Spinal cord (tissue), 10 donors: ENCODE data around the gene ZNF805. TPM values are rescaled to one million over a fixed set of nuclear protein-coding genes. Genes with fewer than 3 reads are reported as not detected.

Experiments used
- DNase-seq, 6 donors: peaks; one replicate each; pipeline versions ENCODE4 v3.0.0 to v3.0.0-alpha.2; 2013 to 2015; ENCODE audit warnings: low spot score in 6 of 6, low read depth in 4 of 6
- H3K27ac ChIP-seq: one replicate; pipeline ENCODE4 v1.5.1; 2013; ENCODE audit warnings: low read depth, low read length, control low read depth
- H3K27me3 ChIP-seq: one replicate; pipeline ENCODE4 v1.6.1; 2013; ENCODE audit warnings: low read length; ENCODE audit not compliant: control insufficient read depth, insufficient read depth
- H3K36me3 ChIP-seq: one replicate; pipeline ENCODE4 v1.6.1; 2013; ENCODE audit warnings: low read length; ENCODE audit not compliant: control insufficient read depth, insufficient read depth
- H3K4me1 ChIP-seq: one replicate; pipeline ENCODE4 v1.6.1; 2013; ENCODE audit warnings: low read length; ENCODE audit not compliant: control insufficient read depth, insufficient read depth
- H3K4me3 ChIP-seq: one replicate; pipeline ENCODE4 v1.5.1; 2013; ENCODE audit warnings: low read depth, low read length, control low read depth
- H3K9me3 ChIP-seq: one replicate; pipeline ENCODE4 v1.6.1; 2013; ENCODE audit warnings: low read length; ENCODE audit not compliant: control insufficient read depth, insufficient read depth
- WGBS: methylation state at CpG from one replicate; pipeline ENCODE4 v1.1.5; 2013; ENCODE audit warnings: missing lambda C conversion rate; ENCODE audit not compliant: insufficient coverage; 5-methylcytosine and 5-hydroxymethylcytosine counted together
- polyA plus RNA-seq, 2 donors: library from polyadenylated mRNA; unstranded; fragments of 120-200 nt; gene quantifications; one replicate each; pipeline ENCODE4 v1.2.1, GENCODE V29; 2013; ENCODE audit not compliant: insufficient read length in 2 of 2
- total RNA-seq, 2 donors: library from RNA; depleted of rRNA in 1 of 2; stranded (reverse); fragments of 120-200 nt in 1 of 2; fragments of >200 nt in 1 of 2; gene quantifications; one replicate each; pipeline versions ENCODE4 v1.2.3 to v1.2.4, GENCODE V29; 2013 to 2014
- donor health status: healthy.

Gene ZNF805
- total and polyA plus RNA-seq, 4 donors, result 3.6 to 32.8 (median 16.6) TPM

DNA sequence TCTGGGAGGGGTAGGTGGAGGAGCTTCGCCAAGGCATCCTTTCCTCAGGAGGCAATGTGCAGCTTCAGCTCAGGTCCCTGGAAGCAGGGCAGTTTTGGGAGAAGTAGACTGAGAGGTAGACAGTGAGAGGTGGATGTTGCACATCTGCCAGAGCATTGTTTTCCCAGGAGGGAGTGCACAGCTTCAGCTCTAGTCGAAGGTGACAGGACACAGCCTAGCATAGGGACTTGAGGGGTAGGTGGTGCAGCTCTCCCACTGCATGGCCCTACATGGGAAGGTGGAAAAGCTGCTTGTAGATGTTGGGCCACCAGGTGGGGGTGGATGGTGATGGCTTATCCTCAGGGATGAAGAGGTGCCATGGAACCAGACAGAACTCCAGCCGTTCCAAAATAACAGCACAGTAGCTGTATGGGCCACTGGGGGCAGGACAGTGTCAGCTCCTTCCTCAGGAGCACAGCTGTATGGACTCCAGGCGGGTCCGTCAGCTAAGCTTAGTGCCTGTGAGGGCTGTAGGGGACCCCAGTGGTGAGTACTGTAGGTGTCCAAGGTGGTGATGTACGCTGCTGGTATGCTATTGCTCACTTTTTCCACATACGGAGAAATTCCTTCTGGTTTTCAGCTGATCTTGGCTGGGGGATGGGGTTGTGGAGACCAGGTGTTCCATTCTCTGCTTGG, 62.4 kb downstream of the ZNF805 start:
- Histone ChIP-seq H3K9me3 (no peaks in the 10 kb centered on the region), H3K4me1 (no peaks in the 10 kb centered on the region), H3K4me3 (no peak overlapping the region), H3K36me3 (peaks cover 26% of the 10 kb centered on the region), H3K27me3 (no peaks in the 10 kb centered on the region), H3K27ac (no peak overlapping the region)
- 92% methylated on average over 7 of the region's 7 CpGs for WGBS
- DNase-seq, result no peak

Other genes starting within 250 kb of the ZNF805 start
- gene USP29, start 120.6 kb upstream of the ZNF805 start, total RNA-seq, result under 1 TPM; 0.06 to 0.10 TPM
- gene USP29, start 120.6 kb upstream of the ZNF805 start, polyA plus RNA-seq, result under 1 TPM; 0.14 to 0.63 TPM
- gene ZIM3, start 95.4 kb upstream of the ZNF805 start, total RNA-seq, result not detected
- gene ZIM3, start 95.4 kb upstream of the ZNF805 start, polyA plus RNA-seq, result under 1 TPM in 1 of 2 donors, not detected in 1; 0.06 TPM
- not detected for gene DUXA, start 73.1 kb upstream of the ZNF805 start, total RNA-seq
- not detected for gene DUXA, start 73.1 kb upstream of the ZNF805 start, polyA plus RNA-seq
- gene ZNF264, start 49.1 kb upstream of the ZNF805 start, total RNA-seq, result 10 to 100 TPM; 25.8 to 53.1 TPM
- gene ZNF264, start 49.1 kb upstream of the ZNF805 start, polyA plus RNA-seq, result 10 to 100 TPM; 11.7 to 19.1 TPM
- 1 to 10 TPM; 1.5 TPM for gene AURKC, start 9.6 kb upstream of the ZNF805 start, total RNA-seq
- 1 to 10 TPM; 1.8 to 4.0 TPM for gene AURKC, start 9.6 kb upstream of the ZNF805 start, polyA plus RNA-seq
- gene ZNF460, start 39.9 kb downstream of the ZNF805 start, total RNA-seq, result 100 to 1,000 TPM in 1 of 2 donors, 10 to 100 TPM in 1; 80.1 to 135 TPM
- gene ZNF460, start 39.9 kb downstream of the ZNF805 start, polyA plus RNA-seq, result 1 to 10 TPM; 2.8 to 4.3 TPM
- 10 to 100 TPM; 18.7 to 23.3 TPM for gene ZNF543, start 79.8 kb downstream of the ZNF805 start, total RNA-seq
- 1 to 10 TPM; 5.0 to 6.8 TPM for gene ZNF543, start 79.8 kb downstream of the ZNF805 start, polyA plus RNA-seq
- 10 to 100 TPM; 13.5 to 18.6 TPM for gene ZNF304, start 110.6 kb downstream of the ZNF805 start, total RNA-seq
- 10 to 100 TPM; 12.8 to 14.1 TPM for gene ZNF304, start 110.6 kb downstream of the ZNF805 start, polyA plus RNA-seq
- gene TRAPPC2B, start 122.9 kb downstream of the ZNF805 start, total RNA-seq, result 10 to 100 TPM; 16.4 to 20.0 TPM
- 10 to 100 TPM; 13.7 to 14.7 TPM for gene TRAPPC2B, start 122.9 kb downstream of the ZNF805 start, polyA plus RNA-seq
- 1 to 10 TPM; 5.6 to 8.0 TPM for gene ZNF547, start 122.9 kb downstream of the ZNF805 start, total RNA-seq
- gene ZNF547, start 122.9 kb downstream of the ZNF805 start, polyA plus RNA-seq, result 1 to 10 TPM; 8.0 to 9.3 TPM
- 10 to 100 TPM; 33.6 to 34.2 TPM for gene ZNF548, start 149.2 kb downstream of the ZNF805 start, total RNA-seq
- gene ZNF548, start 149.2 kb downstream of the ZNF805 start, polyA plus RNA-seq, result 10 to 100 TPM; 21.1 to 24.4 TPM
- gene ZNF17, start 170.5 kb downstream of the ZNF805 start, total RNA-seq, result 10 to 100 TPM; 20.9 to 24.7 TPM
- 10 to 100 TPM in 1 of 2 donors, 1 to 10 TPM in 1; 9.1 to 15.2 TPM for gene ZNF17, start 170.5 kb downstream of the ZNF805 start, polyA plus RNA-seq
- 10 to 100 TPM; 14.7 to 18.7 TPM for gene ZNF749, start 194.7 kb downstream of the ZNF805 start, total RNA-seq
- 10 to 100 TPM; 12.4 to 13.6 TPM for gene ZNF749, start 194.7 kb downstream of the ZNF805 start, polyA plus RNA-seq
- 1 to 10 TPM; 3.5 TPM for gene VN1R1, start 216.5 kb downstream of the ZNF805 start, total RNA-seq
- gene VN1R1, start 216.5 kb downstream of the ZNF805 start, polyA plus RNA-seq, result 1 to 10 TPM; 6.2 to 9.5 TPM
- gene ZNF772, start 236.9 kb downstream of the ZNF805 start, total RNA-seq, result 10 to 100 TPM; 40.4 to 46.7 TPM
- gene ZNF772, start 236.9 kb downstream of the ZNF805 start, polyA plus RNA-seq, result 10 to 100 TPM; 19.6 to 22.5 TPM
- gene ZNF419, start 247.1 kb downstream of the ZNF805 start, total RNA-seq, result 10 to 100 TPM; 15.6 to 23.3 TPM
- 10 to 100 TPM; 17.3 to 23.2 TPM for gene ZNF419, start 247.1 kb downstream of the ZNF805 start, polyA plus RNA-seq